ENCODE results near the gene DGKB. TPM values are rescaled to one million over a fixed set of nuclear protein-coding genes. Genes with fewer than 3 reads are reported as not detected.

The DGKB gene
- total and polyA plus RNA-seq, 2 of the 8 experiments (the other 6 are each of a cell fraction or from before 2014, with no cell fraction given) = 1.9 to 2.6 TPM

GRCh38 chr7:14690075-14690474 lies 212.5 kb downstream of the DGKB start:
- Histone ChIP-seq H4K8ac (ENCODE audit: extremely low read depth, insufficient read depth, low read length) (no peak overlapping the region), H3K27me3 (replicated peaks in 1 of 4; ENCODE audit: control insufficient read depth in 3 of 4, extremely low read depth in 1 of 4, insufficient read depth in 3 of 4, low read length in 3 of 4) (no peaks in the 10 kb centered on the region), H2BK20ac (ENCODE audit: low read length) (no peak overlapping the region), H2BK120ac (replicated peaks; ENCODE audit: low read depth, low read length) (no peak overlapping the region), H2AFZ (ENCODE audit: low read length) (no peak overlapping the region), H3K4me3 (ENCODE audit: extremely low read depth in 1 of 4, insufficient read depth in 2 of 4, low read depth in 3 of 4, low read length in 4 of 4) (no peak overlapping the region), H3K4me2 (ENCODE audit: insufficient read depth in 1 of 2, low read depth in 2 of 2, low read length in 2 of 2) (no peak overlapping the region), H4K5ac (ENCODE audit: insufficient read length, low read depth, low read length) (no peak overlapping the region), H2BK12ac (ENCODE audit: low read depth, low read length) (no peak overlapping the region), H3K4ac (replicated peaks; ENCODE audit: insufficient read length, low read depth, low read length) (no peak overlapping the region), H2BK15ac (ENCODE audit: low read length) (no peak overlapping the region), H2AK5ac (ENCODE audit: low read depth, low read length) (no peak overlapping the region), H3K27ac (ENCODE audit: low read depth, low read length) (no peak overlapping the region), H3K56ac (replicated peaks; ENCODE audit: insufficient read length, low read depth, low read length) (no peak overlapping the region), H3K18ac (ENCODE audit: extremely low read depth, low read length) (no peak overlapping the region), H3K23me2 (ENCODE audit: low read depth, low read length) (no peaks in the 10 kb centered on the region; the same call in 1 of the 2 replicates), H3K79me1 (ENCODE audit: low read depth, low read length) (no peaks in the 10 kb centered on the region), H3K14ac (ENCODE audit: insufficient read length) (no peak overlapping the region), H3K36me3 (ENCODE audit: control insufficient read depth in 2 of 4, insufficient read depth in 4 of 4, low read length in 3 of 4) (no peaks in the 10 kb centered on the region), H4K20me1 (replicated peaks in 1 of 2; ENCODE audit: control insufficient read depth in 1 of 2, insufficient read depth in 2 of 2, low read length in 2 of 2) (no peaks in the 10 kb centered on the region), H4K91ac (replicated peaks; ENCODE audit: insufficient read length, low read length) (no peak overlapping the region), H2BK5ac (ENCODE audit: low read depth, low read length) (no peak overlapping the region), H3K9me3 (ENCODE audit: insufficient read depth in 2 of 2, low read depth in 1 of 2, low read length in 1 of 2) (no peaks in the 10 kb centered on the region), H3K23ac (ENCODE audit: insufficient read length) (no peak overlapping the region), H3K9ac (replicated peaks in 1 of 4; ENCODE audit: extremely low read depth in 1 of 4, low read depth in 3 of 4, low read length in 3 of 4) (no peak overlapping the region), H3K79me2 (ENCODE audit: control insufficient read depth in 1 of 2, insufficient read depth in 2 of 2, low read length in 2 of 2) (no peaks in the 10 kb centered on the region), H3K4me1 (replicated peaks in 1 of 4; ENCODE audit: control insufficient read depth in 3 of 4, insufficient read depth in 4 of 4, low read length in 3 of 4) (no peaks in the 10 kb centered on the region)
- ChIA-PET CTCF (ENCODE audit: partially characterized antibody) (interaction anchor here (1.4 to 4.1 kb wide), 3 partner anchors 9 to 1410 kb away, joined by 8 to 62 read pairs (median 15); no protein-coding TSS in a partner anchor), POLR2A (ENCODE audit: partially characterized antibody) (no interaction called here)
- no peak for DNase-seq (ENCODE audit: low read depth in 1 of 2, low spot score in 2 of 2)
- WGBS, 2 experiments (ENCODE audit: extremely low coverage in 1 of 2, insufficient coverage in 1 of 2, insufficient read length in 1 of 2, insufficient replicate concordance in 2 of 2, low coverage in 1 of 2, low lambda C conversion rate in 2 of 2, missing lambda C conversion rate in 1 of 2) = 90% methylated on average over 5 of the region's 5 CpGs; no CpG with 5 or more reads in 1 of the 2 experiments
- FAIRE-seq = no peak

Data from H1 (cell line).